ENCODE data around the gene JPH3. TPM values are rescaled to one million over a fixed set of nuclear protein-coding genes. Genes with fewer than 3 reads are reported as not detected.

The JPH3 gene
- total RNA-seq, 1 experiment from 2014 or later = 32.7 TPM

DNA sequence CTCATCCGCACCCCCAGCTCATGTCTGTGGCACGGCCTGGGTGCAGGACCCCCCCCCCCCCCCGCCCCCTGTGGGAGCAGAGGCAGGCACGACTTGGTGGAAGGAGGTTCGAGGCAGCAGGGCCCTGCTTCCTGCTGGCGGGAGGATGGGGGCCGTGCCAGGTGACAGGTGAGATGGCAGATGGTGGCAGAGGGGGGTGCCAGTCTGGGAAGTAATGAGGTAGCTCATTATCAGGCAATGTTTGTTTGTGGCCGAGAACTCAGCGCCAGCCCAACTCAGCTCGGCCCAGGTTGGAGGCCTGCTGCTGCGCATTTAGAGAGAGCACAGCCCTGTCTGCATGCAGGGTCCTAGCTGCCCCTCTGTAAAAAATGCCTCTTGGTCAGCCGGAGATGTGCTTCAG lies 40.1 kb upstream of the JPH3 start:
- Mint-ChIP-seq H3K9me3 (peaks cover 18% of the 10 kb centered on the region in 2 experiments), H3K27me3 (ENCODE audit: low read depth) (no peaks in the 10 kb centered on the region; the same call in none of the 2 replicates), H3K4me3 (no peak overlapping the region), H3K4me1 (peaks cover 0 to 9% of the 10 kb centered on the region in 2 experiments; a peak in 3 of 4 replicates), H3K27ac (no peak overlapping the region), H3K36me3 (ENCODE audit: insufficient read depth in 1 of 3, low read depth in 3 of 3) (peaks cover 0 to 9% (median 6%) of the 10 kb centered on the region in 3 experiments; a peak in 3 of 7 replicates)
- Histone ChIP-seq H3K56ac (ENCODE audit: insufficient read length, low read depth, low read length) (no peak overlapping the region), H3K9ac (ENCODE audit: extremely low read depth, insufficient read length, low read length) (no peak overlapping the region), H2BK12ac (ENCODE audit: insufficient read length, low read depth, low read length) (no peak overlapping the region), H3K23me2 (ENCODE audit: insufficient read length, low read depth, low read length, poor library complexity, severe bottlenecking) (no peaks in the 10 kb centered on the region), H3K27me3 (ENCODE audit: insufficient read depth, low read length) (no peaks in the 10 kb centered on the region), H3K79me1 (ENCODE audit: insufficient read depth, low read depth, low read length, poor library complexity, severe bottlenecking) (no peaks in the 10 kb centered on the region), H3K79me2 (ENCODE audit: insufficient read depth, low read length) (no peaks in the 10 kb centered on the region), H3K4me1 (ENCODE audit: insufficient read depth, low read length) (no peaks in the 10 kb centered on the region), H2BK20ac (ENCODE audit: low read depth, low read length, poor library complexity, severe bottlenecking) (no peak overlapping the region), H2AK5ac (ENCODE audit: insufficient read length, low read length) (no peak overlapping the region), H4K20me1 (ENCODE audit: control insufficient read depth, insufficient read depth, insufficient read length) (no peaks in the 10 kb centered on the region), H3K4ac (ENCODE audit: low read depth, low read length) (no peak overlapping the region), H2AFZ (ENCODE audit: low read length) (no peak overlapping the region), H3K18ac (ENCODE audit: insufficient read length, low read depth, low read length) (no peak overlapping the region), H2BK120ac (ENCODE audit: low read depth, low read length, poor library complexity, severe bottlenecking) (no peak overlapping the region), H4K8ac (replicated peaks; ENCODE audit: insufficient read length, low read depth, low read length) (no peak overlapping the region), H2BK5ac (ENCODE audit: insufficient read length, low read length) (no peak overlapping the region), H3K27ac (ENCODE audit: insufficient read length, low read depth, low read length) (no peak overlapping the region), H2BK15ac (ENCODE audit: low read depth, low read length) (no peak overlapping the region), H3K4me2 (ENCODE audit: insufficient read depth, insufficient read length, low read length) (no peak overlapping the region), H3K14ac (ENCODE audit: insufficient read depth, low read length) (no peak overlapping the region), H4K91ac (ENCODE audit: insufficient read length, low read depth, low read length) (no peak overlapping the region), H3T11ph (ENCODE audit: low read length) (no peak overlapping the region), H3K23ac (ENCODE audit: insufficient read length, low read depth, low read length) (no peak overlapping the region), H4K5ac (ENCODE audit: insufficient read length, low read depth, low read length) (no peak overlapping the region), H3K9me3 (ENCODE audit: control insufficient read depth, low read depth, low read length) (no peaks in the 10 kb centered on the region)
- TF ChIP-seq, protein P1, sequence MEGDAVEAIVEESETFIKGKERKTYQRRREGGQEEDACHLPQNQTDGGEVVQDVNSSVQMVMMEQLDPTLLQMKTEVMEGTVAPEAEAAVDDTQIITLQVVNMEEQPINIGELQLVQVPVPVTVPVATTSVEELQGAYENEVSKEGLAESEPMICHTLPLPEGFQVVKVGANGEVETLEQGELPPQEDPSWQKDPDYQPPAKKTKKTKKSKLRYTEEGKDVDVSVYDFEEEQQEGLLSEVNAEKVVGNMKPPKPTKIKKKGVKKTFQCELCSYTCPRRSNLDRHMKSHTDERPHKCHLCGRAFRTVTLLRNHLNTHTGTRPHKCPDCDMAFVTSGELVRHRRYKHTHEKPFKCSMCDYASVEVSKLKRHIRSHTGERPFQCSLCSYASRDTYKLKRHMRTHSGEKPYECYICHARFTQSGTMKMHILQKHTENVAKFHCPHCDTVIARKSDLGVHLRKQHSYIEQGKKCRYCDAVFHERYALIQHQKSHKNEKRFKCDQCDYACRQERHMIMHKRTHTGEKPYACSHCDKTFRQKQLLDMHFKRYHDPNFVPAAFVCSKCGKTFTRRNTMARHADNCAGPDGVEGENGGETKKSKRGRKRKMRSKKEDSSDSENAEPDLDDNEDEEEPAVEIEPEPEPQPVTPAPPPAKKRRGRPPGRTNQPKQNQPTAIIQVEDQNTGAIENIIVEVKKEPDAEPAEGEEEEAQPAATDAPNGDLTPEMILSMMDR (conservative IDR thresholded peaks at IDR 0.05) = no peak
- no peak for DNase-seq
- no CpG with 5 or more reads among the region's 12 CpGs for WGBS (ENCODE audit: extremely low coverage, insufficient read length, low lambda C conversion rate)

Data from H9 (cell line).